ENCODE data around the gene ZNF750. TPM values are rescaled to one million over a fixed set of nuclear protein-coding genes. Genes with fewer than 3 reads are reported as not detected.

The ZNF750 gene
- total and polyA plus RNA-seq, 3 donors from 2014 or later = 0.21 to 0.63 (median 0.50) TPM

DNA sequence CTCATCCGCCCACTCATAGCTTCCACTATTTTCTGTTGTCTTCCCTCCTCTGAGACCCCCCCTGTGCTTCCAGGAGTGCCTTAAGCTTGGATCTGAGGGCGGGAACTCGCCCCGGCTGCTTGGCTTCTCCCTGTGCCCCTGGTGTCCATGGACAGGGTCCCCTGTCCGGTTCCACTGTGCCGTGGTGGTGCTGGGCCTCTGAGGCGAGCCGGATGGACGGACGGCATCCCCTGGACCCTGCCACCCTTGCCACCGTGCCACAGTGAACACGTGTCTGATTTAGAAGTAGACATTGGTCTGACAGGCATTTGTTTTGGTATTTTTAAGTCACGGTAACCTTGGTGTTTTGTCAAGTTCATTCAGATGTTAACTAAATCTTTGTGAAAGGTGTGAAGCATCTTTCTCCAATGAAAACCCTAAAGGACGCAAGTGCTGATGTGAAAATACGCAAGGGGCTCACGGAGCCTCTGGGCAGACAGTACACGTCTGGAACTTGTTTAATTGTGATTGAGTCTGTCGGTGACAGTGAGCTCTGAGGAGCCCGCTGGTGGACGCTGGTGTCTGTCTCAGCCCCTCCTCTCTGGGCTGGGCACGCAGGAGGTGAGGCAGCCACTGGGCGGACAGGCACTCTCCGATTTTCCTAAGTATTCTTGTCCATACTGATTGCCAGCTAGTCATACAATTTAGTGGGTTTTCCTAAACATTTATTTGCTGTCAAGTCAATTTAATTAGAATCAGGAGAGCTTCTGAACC, 26.3 kb downstream of the ZNF750 start:
- no peak for DNase-seq
- Histone ChIP-seq H3K27me3 (no peaks in the 10 kb centered on the region), H3K27ac (no peak overlapping the region), H3K36me3 (ENCODE audit: low read depth, missing control alignments) (no peaks in the 10 kb centered on the region), H3K4me3 (no peak overlapping the region), H3K4me1 (no peaks in the 10 kb centered on the region), H3K9me3 (no peaks in the 10 kb centered on the region)
- intact Hi-C loops (cut with DNase I; ENCODE audit: low total_unique reads) = no loop called here
- 92 to 95% methylated on average over 23 of the region's 23 CpGs for WGBS, 2 donors
- TF ChIP-seq, protein P1, sequence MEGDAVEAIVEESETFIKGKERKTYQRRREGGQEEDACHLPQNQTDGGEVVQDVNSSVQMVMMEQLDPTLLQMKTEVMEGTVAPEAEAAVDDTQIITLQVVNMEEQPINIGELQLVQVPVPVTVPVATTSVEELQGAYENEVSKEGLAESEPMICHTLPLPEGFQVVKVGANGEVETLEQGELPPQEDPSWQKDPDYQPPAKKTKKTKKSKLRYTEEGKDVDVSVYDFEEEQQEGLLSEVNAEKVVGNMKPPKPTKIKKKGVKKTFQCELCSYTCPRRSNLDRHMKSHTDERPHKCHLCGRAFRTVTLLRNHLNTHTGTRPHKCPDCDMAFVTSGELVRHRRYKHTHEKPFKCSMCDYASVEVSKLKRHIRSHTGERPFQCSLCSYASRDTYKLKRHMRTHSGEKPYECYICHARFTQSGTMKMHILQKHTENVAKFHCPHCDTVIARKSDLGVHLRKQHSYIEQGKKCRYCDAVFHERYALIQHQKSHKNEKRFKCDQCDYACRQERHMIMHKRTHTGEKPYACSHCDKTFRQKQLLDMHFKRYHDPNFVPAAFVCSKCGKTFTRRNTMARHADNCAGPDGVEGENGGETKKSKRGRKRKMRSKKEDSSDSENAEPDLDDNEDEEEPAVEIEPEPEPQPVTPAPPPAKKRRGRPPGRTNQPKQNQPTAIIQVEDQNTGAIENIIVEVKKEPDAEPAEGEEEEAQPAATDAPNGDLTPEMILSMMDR (IDR thresholded peaks at IDR 0.05) = no peak
- no peak for TF ChIP-seq POLR2A (IDR thresholded peaks at IDR 0.05)

DNA sequence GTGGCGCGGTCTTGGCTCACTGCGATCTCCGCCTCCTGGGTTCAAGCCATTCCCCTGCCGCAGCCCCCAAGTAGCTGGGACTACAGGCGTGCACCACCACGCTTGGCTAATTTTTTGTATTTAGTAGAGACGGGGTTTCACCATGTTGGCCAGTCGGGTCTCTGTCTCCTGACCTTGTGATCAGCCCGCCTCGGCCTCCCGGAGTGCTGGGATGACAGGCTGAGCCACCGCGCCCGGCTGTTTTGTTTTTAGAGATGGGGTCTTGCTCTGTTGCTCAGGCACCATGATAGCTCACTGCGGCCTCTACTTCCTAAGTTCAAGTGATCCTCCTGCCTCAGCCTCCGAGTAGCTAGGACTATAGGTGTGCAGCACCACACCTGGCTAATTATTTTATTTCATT, 27.2 kb downstream of the ZNF750 start:
- Histone ChIP-seq H3K27me3 (no peaks in the 10 kb centered on the region), H3K36me3 (ENCODE audit: low read depth, missing control alignments) (no peaks in the 10 kb centered on the region), H3K4me1 (no peaks in the 10 kb centered on the region), H3K27ac (no peak overlapping the region), H3K9me3 (no peaks in the 10 kb centered on the region), H3K4me3 (no peak overlapping the region)
- no peak for TF ChIP-seq POLR2A (IDR thresholded peaks at IDR 0.05)
- TF ChIP-seq, protein P1 (IDR thresholded peaks at IDR 0.05) = no peak
- no peak for DNase-seq
- 98 to 99% methylated on average over 10 to 17 of the region's 17 CpGs for WGBS, 2 donors
- intact Hi-C loops (cut with DNase I; ENCODE audit: low total_unique reads) = no loop called here

DNA sequence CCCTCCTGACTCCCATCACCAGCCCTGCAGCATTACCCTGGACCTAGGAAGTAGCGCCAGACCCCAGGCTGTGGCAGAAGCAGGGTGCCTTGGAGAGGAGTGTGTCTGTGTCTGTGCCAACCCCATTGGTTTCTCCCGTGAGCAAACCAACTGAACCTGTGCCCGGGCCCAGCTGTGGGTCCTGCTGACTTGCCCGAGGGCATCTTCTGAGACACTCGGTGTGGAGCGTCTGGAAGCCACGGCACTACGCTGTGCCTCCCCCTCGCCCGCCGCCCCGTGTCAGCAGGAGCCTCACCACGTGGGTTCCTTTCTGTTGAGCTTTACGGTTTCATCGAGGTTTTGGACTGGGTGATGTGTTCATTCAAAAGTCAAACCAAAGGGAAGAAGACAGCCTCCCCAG, 27.8 kb downstream of the ZNF750 start:
- DNase-seq = no peak
- no peaks in the 10 kb centered on the region for H3K36me3 ChIP-seq (ENCODE audit: low read depth, missing control alignments)
- H3K4me3 ChIP-seq = no peak overlapping the region
- H3K27me3 ChIP-seq = no peaks in the 10 kb centered on the region
- H3K9me3 ChIP-seq = no peaks in the 10 kb centered on the region
- H3K4me1 ChIP-seq = no peaks in the 10 kb centered on the region
- no peak overlapping the region for H3K27ac ChIP-seq
- intact Hi-C loops (cut with DNase I; ENCODE audit: low total_unique reads) = no loop called here
- WGBS, 2 donors = 96% methylated on average over 11 to 15 of the region's 15 CpGs
- TF ChIP-seq, protein P1 (IDR thresholded peaks at IDR 0.05) = no peak
- TF ChIP-seq POLR2A (IDR thresholded peaks at IDR 0.05) = no peak

DNA sequence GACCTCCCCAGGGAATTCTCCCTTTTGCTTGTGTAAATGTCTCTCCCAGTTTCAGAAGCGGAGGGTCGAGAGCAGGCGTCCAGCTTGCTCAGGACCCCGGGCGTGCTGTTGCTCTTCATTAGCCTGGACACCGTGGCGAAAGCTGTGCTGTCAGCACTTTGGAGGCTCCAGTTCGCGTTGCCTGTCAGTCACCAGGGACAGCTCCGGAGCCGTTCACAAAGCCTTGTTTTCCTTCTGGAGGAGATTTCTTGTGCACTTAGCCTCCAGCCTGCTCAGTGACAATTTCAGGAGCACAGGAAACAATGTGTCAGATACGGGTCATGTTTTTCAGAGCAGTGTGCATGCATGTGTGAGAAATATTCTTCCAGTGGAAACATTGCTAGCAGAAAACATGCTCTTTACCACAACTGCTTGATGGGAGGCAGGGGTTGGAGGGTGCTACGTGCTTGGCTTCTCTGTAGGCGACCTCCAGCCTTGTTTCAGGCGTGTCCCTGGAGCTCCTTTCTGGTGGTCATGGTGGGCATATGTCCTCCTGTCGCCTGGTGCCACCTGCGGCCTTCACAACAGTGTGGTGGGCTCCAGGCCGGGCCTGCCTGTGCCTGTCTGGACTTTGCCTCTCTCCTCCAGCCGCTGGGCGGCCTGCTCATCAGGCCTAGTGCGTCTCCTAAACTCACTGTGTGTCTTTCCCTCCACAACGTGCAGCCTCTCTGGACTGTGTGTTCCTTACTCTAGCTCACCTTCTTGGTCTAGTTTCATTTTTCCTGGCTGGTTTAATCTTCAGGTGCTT, 29.0 kb downstream of the ZNF750 start:
- TF ChIP-seq, protein P1 (IDR thresholded peaks at IDR 0.05) = no peak
- no peak for TF ChIP-seq POLR2A (IDR thresholded peaks at IDR 0.05)
- H3K4me1 ChIP-seq = no peaks in the 10 kb centered on the region
- no peak overlapping the region for H3K27ac ChIP-seq
- WGBS, 2 donors = 85 to 88% methylated on average over 15 to 22 of the region's 22 CpGs
- no peaks in the 10 kb centered on the region for H3K9me3 ChIP-seq
- H3K27me3 ChIP-seq = no peaks in the 10 kb centered on the region
- intact Hi-C loops (cut with DNase I; ENCODE audit: low total_unique reads) = no loop called here
- H3K36me3 ChIP-seq (ENCODE audit: low read depth, missing control alignments) = no peaks in the 10 kb centered on the region
- H3K4me3 ChIP-seq = no peak overlapping the region
- DNase-seq = no peak
